Measurements from ENCODE around the gene CFB.
"Not testable (repeated sequence)": the region's sequence is repeated elsewhere in the genome, so short reads cannot be mapped to it uniquely, and the experiment has no call there.

CFB gene

DNA sequence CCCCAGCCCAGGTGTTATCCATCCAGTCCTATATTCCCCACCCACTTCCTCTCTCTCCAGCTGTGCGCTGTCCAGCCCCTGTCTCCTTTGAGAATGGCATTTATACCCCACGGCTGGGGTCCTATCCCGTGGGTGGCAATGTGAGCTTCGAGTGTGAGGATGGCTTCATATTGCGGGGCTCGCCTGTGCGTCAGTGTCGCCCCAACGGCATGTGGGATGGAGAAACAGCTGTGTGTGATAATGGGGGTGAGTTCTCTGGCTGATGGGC lies 17.3 kb upstream of the CFB start:
- TF ChIP-seq, protein P1, sequence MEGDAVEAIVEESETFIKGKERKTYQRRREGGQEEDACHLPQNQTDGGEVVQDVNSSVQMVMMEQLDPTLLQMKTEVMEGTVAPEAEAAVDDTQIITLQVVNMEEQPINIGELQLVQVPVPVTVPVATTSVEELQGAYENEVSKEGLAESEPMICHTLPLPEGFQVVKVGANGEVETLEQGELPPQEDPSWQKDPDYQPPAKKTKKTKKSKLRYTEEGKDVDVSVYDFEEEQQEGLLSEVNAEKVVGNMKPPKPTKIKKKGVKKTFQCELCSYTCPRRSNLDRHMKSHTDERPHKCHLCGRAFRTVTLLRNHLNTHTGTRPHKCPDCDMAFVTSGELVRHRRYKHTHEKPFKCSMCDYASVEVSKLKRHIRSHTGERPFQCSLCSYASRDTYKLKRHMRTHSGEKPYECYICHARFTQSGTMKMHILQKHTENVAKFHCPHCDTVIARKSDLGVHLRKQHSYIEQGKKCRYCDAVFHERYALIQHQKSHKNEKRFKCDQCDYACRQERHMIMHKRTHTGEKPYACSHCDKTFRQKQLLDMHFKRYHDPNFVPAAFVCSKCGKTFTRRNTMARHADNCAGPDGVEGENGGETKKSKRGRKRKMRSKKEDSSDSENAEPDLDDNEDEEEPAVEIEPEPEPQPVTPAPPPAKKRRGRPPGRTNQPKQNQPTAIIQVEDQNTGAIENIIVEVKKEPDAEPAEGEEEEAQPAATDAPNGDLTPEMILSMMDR (IDR thresholded peaks at IDR 0.05): no peak
- TF ChIP-seq ZFX (IDR thresholded peaks at IDR 0.05; ENCODE audit: borderline replicate concordance): no peak
- no peak overlapping the region for H3K27ac ChIP-seq

DNA sequence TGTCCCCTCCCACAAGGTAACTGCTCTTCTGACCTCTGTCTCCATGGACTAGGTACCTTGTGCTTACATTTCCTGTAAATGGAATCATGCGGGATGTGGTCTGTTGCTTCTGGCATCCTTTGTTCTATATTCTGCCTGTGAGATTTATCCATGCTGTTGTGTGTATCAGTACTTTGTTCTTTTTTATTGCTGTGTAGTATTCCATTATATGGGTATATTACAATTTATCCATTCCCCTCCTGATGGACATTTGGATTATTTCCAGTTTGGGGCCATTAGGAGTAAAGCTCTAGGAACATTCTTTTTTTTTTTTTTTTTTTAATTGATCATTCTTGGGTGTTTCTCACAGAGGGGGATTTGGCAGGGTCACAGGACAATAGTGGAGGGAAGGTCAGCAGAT lies 14.9 kb upstream of the CFB start:
- TF ChIP-seq, protein P1 (IDR thresholded peaks at IDR 0.05): no peak
- TF ChIP-seq ZFX (IDR thresholded peaks at IDR 0.05; ENCODE audit: borderline replicate concordance): no peak
- H3K27ac ChIP-seq: no peak overlapping the region

DNA sequence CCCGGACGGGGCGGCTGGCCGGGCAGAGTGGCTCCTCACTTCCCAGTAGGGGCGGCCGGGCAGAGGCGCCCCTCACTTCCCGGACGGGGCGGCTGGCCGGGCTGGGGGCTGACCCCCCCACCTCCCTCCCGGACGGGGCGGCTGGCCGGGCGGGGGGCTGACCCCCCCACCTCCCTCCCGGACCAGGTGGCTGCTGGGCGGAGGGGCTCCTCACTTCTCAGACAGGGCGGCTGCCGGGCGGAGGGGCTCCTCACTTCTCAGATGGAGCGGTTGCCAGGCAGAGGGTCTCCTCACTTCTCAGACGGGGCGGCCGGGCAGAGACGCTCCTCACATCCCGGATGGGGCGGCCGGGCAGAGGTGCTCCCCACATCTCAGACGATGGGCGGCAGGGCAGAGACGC lies 13.8 kb upstream of the CFB start:
- not testable (repeated sequence) for H3K27ac ChIP-seq

DNA sequence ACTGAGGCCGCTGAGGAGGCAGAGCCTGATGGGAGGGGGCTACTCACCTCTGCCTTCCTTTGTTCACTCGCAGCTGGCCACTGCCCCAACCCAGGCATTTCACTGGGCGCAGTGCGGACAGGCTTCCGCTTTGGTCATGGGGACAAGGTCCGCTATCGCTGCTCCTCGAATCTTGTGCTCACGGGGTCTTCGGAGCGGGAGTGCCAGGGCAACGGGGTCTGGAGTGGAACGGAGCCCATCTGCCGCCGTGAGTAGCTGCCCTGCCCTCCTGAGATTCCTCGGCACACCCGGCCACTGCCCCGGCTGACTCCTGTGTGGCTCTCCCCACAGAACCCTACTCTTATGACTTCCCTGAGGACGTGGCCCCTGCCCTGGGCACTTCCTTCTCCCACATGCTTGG lies 12.4 kb upstream of the CFB start:
- no peak overlapping the region for H3K27ac ChIP-seq
- TF ChIP-seq, protein P1 (IDR thresholded peaks at IDR 0.05): no peak
- no peak for TF ChIP-seq ZFX (IDR thresholded peaks at IDR 0.05; ENCODE audit: borderline replicate concordance)

DNA sequence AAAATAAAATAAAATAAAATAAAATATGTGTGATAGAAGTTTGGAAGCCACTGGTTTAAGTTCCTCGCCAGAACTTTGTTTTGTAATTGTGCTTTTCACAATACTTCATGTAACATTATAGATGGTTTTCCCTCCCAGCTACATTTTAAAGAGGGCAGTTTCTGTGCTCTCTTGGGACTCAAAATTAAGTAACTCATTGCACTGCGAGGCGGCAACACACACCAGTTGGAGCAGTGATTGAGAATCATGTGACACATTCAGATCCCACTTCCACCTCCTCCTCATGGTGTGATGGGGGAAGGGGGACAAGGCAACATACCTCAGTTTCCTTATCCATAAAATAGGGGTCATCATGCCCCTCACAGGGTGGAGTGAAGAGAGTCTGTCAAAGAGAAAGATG lies 10.9 kb upstream of the CFB start:
- no peak overlapping the region for H3K27ac ChIP-seq
- TF ChIP-seq ZFX (IDR thresholded peaks at IDR 0.05; ENCODE audit: borderline replicate concordance): no peak
- TF ChIP-seq, protein P1 (IDR thresholded peaks at IDR 0.05): no peak

DNA sequence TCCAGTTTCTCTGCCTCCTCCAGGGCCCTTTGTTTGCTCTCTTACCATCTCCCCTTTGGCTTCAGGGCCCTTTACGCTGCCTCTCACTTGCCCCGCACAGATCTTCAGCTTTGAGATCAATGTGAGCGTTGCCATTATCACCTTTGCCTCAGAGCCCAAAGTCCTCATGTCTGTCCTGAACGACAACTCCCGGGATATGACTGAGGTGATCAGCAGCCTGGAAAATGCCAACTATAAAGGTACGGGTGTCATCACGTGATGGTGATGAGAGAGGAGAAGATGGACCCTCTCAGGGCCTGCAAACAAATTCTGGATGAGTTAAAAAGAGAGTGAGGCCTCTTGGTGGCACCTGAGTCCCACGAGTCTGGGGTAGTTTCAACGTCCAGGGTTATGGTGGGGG lies 10.1 kb upstream of the CFB start:
- H3K27ac ChIP-seq: no peak overlapping the region
- TF ChIP-seq ZFX (IDR thresholded peaks at IDR 0.05; ENCODE audit: borderline replicate concordance): no peak
- TF ChIP-seq, protein P1 (IDR thresholded peaks at IDR 0.05): no peak

DNA sequence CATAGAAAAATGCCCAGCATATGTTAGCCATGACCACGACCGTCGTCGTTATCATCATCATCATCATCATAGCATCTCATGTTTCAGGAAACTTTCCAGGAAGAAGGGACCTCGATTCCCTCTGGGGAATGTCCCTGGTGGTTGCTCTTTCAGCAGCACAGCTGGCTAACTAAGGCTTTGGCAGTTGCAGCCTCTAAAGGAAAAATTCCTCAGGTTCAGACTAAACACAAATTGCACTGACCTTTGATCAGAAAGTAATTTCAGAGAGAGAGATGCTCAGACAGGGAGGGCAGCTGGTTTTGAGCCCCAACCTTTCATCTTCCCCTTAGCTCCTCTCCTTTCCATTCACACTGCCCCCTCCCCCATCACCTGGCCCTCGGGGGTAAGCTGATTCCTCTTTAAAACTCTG lies 5.6 kb upstream of the CFB start:
- no peak overlapping the region for H3K27ac ChIP-seq

DNA sequence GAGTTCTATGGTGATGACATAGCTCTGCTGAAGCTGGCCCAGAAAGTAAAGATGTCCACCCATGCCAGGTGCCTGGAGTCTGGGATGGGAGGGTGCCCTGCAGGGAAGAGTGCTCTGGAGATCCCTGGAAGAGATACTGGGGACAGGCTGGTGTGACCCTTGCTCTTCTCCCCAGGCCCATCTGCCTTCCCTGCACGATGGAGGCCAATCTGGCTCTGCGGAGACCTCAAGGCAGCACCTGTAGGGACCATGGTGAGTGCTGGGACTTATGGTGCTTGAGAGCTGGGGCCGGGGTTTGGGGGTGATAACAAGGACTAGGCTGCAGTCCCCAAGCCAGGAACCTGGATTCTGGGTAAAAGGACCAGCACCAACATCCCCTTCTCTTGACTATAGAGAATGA lies 2.2 kb upstream of the CFB start:
- no peak for TF ChIP-seq ZFX (IDR thresholded peaks at IDR 0.05; ENCODE audit: borderline replicate concordance)
- TF ChIP-seq, protein P1 (IDR thresholded peaks at IDR 0.05): no peak
- no peak overlapping the region for H3K27ac ChIP-seq

More for the DNA sequence above, 5.6 kb upstream of the CFB start:
- TF ChIP-seq, protein P1 (IDR thresholded peaks at IDR 0.05): no peak
- no peak for TF ChIP-seq ZFX (IDR thresholded peaks at IDR 0.05; ENCODE audit: borderline replicate concordance)

All from 22Rv1 (cell line).